Fibroblast of lung (primary cell): Measurements from ENCODE around the gene USP24. TPM values are rescaled to one million over a fixed set of nuclear protein-coding genes. Genes with fewer than 3 reads are reported as not detected.

Experiments used
- DNase-seq, 2 donors: peaks; one replicate each; pipeline versions ENCODE4 v3.0.0 to v3.0.0-alpha.2; 2010; ENCODE audit warnings: low read depth in 2 of 2
- H2AFZ ChIP-seq: 2 replicates; pipeline ENCODE4 v1.5.1; 2012; ENCODE audit warnings: low read length, control low read depth, inconsistent platforms
- H3K27ac ChIP-seq: 2 replicates; pipeline ENCODE4 v1.5.1; 2011; ENCODE audit warnings: low read length, control low read depth; ENCODE audit not compliant: insufficient read depth
- H3K27me3 ChIP-seq: 2 replicates; pipeline ENCODE4 v1.5.1; 2011; ENCODE audit warnings: mild to moderate bottlenecking, low read length; ENCODE audit not compliant: control insufficient read depth, insufficient read depth
- H3K36me3 ChIP-seq: 2 replicates; pipeline ENCODE4 v1.5.1; 2011; ENCODE audit warnings: low read length; ENCODE audit not compliant: control insufficient read depth, insufficient read depth
- H3K4me1 ChIP-seq: 2 replicates; pipeline ENCODE4 v1.5.1; 2011; ENCODE audit warnings: low read length; ENCODE audit not compliant: control insufficient read depth, insufficient read depth; ENCODE audit errors: extremely low read depth
- H3K4me2 ChIP-seq: 2 replicates; pipeline ENCODE4 v1.5.1; 2011; ENCODE audit warnings: low read length, control low read depth; ENCODE audit not compliant: insufficient read depth; ENCODE audit errors: extremely low read depth
- H3K4me3 ChIP-seq, 4 experiments: fragments of 200-600 bp in 1 of 4; sonication (generic) in 1 of 4; replicated peaks in 1 of 4; 2 replicates each; pipeline ENCODE4 v1.5.1; 2011 to 2016; ENCODE audit warnings: low read length in 4 of 4, low read depth in 3 of 4, mild to moderate bottlenecking in 3 of 4, control low read depth in 2 of 4, inconsistent platforms in 1 of 4, mixed read lengths in 1 of 4; ENCODE audit not compliant: insufficient read depth in 1 of 4; ENCODE audit errors: control extremely low read depth in 1 of 4
- H3K79me2 ChIP-seq: 2 replicates; pipeline ENCODE4 v1.5.1; 2012; ENCODE audit warnings: mild to moderate bottlenecking, low read length, inconsistent platforms; ENCODE audit not compliant: control insufficient read depth, insufficient read depth
- H3K9ac ChIP-seq: 2 replicates; pipeline ENCODE4 v1.5.1; 2011; ENCODE audit warnings: mild to moderate bottlenecking, low read length, control low read depth; ENCODE audit not compliant: insufficient read depth
- H3K9me3 ChIP-seq: 2 replicates; pipeline ENCODE4 v1.5.1; 2012; ENCODE audit warnings: low read depth, low read length; ENCODE audit not compliant: control insufficient read depth, insufficient read depth
- H4K20me1 ChIP-seq: 2 replicates; pipeline ENCODE4 v1.5.1; 2011; ENCODE audit warnings: low read length; ENCODE audit not compliant: control insufficient read depth, insufficient read depth; ENCODE audit errors: extremely low read depth
- CTCF ChIP-seq, 2 donors: IDR thresholded peaks in 1 of 2; conservative IDR thresholded peaks in 1 of 2; 1 replicate in 1 of 2; 2 replicates in 1 of 2; pipeline ENCODE4 v1.5.1; 2011 to 2012; ENCODE audit warnings: low read length in 2 of 2, control low read depth in 1 of 2, inconsistent platforms in 1 of 2, low read depth in 1 of 2, mild to moderate bottlenecking in 1 of 2
- EZH2 ChIP-seq: IDR thresholded peaks from 2 replicates; pipeline ENCODE4 v1.5.1; 2012; ENCODE audit warnings: low read length, control low read depth, mild to moderate bottlenecking; ENCODE audit errors: missing control alignments
- polyA plus RNA-seq, 2 donors: library from polyadenylated mRNA; depleted of rRNA in 1 of 2; stranded (reverse) in 1 of 2; unstranded in 1 of 2; fragments of >200 nt; gene quantifications; 2 replicates each; pipeline ENCODE4 v1.2.1, GENCODE V29; 2011 to 2012; ENCODE audit warnings: missing spikeins in 1 of 2
- total RNA-seq: library from RNA; depleted of rRNA; stranded (reverse); fragments of >200 nt; gene quantifications from 2 replicates; pipeline ENCODE4 v1.2.1, GENCODE V29; 2014

Gene USP24
- total and polyA plus RNA-seq, 2 donors (not counting 1 experiment from before 2014, with no cell fraction given): 16.4 to 63.9 TPM

GRCh38 chr1:55081188-55081904, 133.8 kb downstream of the USP24 start:
- no peaks in the 10 kb centered on the region for H3K9me3 ChIP-seq
- no peak overlapping the region for H3K27ac ChIP-seq
- peak; percentile 59 to 89 for DNase-seq
- H3K79me2 ChIP-seq: no peaks in the 10 kb centered on the region
- no peak overlapping the region for H3K4me3 ChIP-seq
- H3K4me2 ChIP-seq: no peak overlapping the region
- no peak overlapping the region for H2AFZ ChIP-seq
- no peaks in the 10 kb centered on the region for H3K27me3 ChIP-seq
- H4K20me1 ChIP-seq: no peaks in the 10 kb centered on the region
- peaks cover 21% of the 10 kb centered on the region for H3K36me3 ChIP-seq
- H3K9ac ChIP-seq: no peak overlapping the region
- no peaks in the 10 kb centered on the region for H3K4me1 ChIP-seq
- TF ChIP-seq CTCF (conservative IDR thresholded peaks at IDR 0.05 in 1 of 2, IDR thresholded peaks at IDR 0.05 in 1 of 2; ENCODE audit: low read depth in 1 of 2, low read length in 2 of 2): no peak
- no peak for TF ChIP-seq EZH2

GRCh38 chr1:55079651-55080050, 135.5 kb downstream of the USP24 start:
- peaks cover 17% of the 10 kb centered on the region for H3K36me3 ChIP-seq

GRCh38 chr1:55078470-55078869, 136.7 kb downstream of the USP24 start:
- Histone ChIP-seq H3K27ac (no peak overlapping the region), H3K4me1 (no peaks in the 10 kb centered on the region), H4K20me1 (no peaks in the 10 kb centered on the region), H3K4me2 (no peak overlapping the region), H3K27me3 (no peaks in the 10 kb centered on the region), H3K4me3 (no peak overlapping the region), H3K79me2 (no peaks in the 10 kb centered on the region), H3K36me3 (peaks cover 17% of the 10 kb centered on the region), H3K9ac (no peak overlapping the region), H2AFZ (no peak overlapping the region), H3K9me3 (no peaks in the 10 kb centered on the region)
- TF ChIP-seq EZH2: no peak
- TF ChIP-seq CTCF (conservative IDR thresholded peaks at IDR 0.05 in 1 of 2, IDR thresholded peaks at IDR 0.05 in 1 of 2; ENCODE audit: low read depth in 1 of 2, low read length in 2 of 2): no peak
- DNase-seq: no peak

More at GRCh38 chr1:55079651-55080050, 135.5 kb downstream of the USP24 start:
- Histone ChIP-seq H3K9me3 (no peaks in the 10 kb centered on the region), H3K4me2 (no peak overlapping the region), H3K27ac (no peak overlapping the region), H3K79me2 (no peaks in the 10 kb centered on the region), H3K4me3 (no peak overlapping the region), H3K27me3 (no peaks in the 10 kb centered on the region), H2AFZ (no peak overlapping the region), H3K4me1 (no peaks in the 10 kb centered on the region), H3K9ac (no peak overlapping the region), H4K20me1 (no peaks in the 10 kb centered on the region)
- no peak for DNase-seq
- TF ChIP-seq CTCF (conservative IDR thresholded peaks at IDR 0.05 in 1 of 2, IDR thresholded peaks at IDR 0.05 in 1 of 2; ENCODE audit: low read depth in 1 of 2, low read length in 2 of 2) (no peak), EZH2 (no peak)
